ENCODE data around the gene CELF6.

Gene CELF6

DNA sequence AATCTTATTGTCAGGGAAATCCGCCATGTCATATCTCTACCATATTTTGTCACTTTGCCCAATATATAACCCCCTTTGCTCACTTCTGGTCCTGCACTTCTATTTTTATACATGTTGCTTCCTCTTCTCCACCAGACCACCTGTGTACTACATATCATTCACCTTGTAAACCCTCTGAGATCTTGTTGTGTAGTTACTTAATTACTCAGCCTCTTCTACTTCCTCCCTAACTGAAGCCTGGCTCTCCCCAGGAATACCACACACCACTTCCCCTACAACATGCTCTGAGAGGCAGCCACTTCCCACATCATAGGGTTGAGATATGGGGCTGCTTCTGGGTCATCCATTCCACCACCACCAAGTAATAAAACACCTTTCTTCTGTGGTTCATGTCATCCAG lies 45.9 kb upstream of the CELF6 start:
- no peak for TF ChIP-seq OSR1 (CRISPR knock-in tag; IDR thresholded peaks at IDR 0.05)
- TF ChIP-seq, protein P1, sequence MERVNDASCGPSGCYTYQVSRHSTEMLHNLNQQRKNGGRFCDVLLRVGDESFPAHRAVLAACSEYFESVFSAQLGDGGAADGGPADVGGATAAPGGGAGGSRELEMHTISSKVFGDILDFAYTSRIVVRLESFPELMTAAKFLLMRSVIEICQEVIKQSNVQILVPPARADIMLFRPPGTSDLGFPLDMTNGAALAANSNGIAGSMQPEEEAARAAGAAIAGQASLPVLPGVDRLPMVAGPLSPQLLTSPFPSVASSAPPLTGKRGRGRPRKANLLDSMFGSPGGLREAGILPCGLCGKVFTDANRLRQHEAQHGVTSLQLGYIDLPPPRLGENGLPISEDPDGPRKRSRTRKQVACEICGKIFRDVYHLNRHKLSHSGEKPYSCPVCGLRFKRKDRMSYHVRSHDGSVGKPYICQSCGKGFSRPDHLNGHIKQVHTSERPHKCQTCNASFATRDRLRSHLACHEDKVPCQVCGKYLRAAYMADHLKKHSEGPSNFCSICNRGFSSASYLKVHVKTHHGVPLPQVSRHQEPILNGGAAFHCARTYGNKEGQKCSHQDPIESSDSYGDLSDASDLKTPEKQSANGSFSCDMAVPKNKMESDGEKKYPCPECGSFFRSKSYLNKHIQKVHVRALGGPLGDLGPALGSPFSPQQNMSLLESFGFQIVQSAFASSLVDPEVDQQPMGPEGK (CRISPR knock-in tag; IDR thresholded peaks at IDR 0.05; ENCODE audit: borderline replicate concordance): no peak
- no peak for TF ChIP-seq ISL1 (CRISPR knock-in tag; IDR thresholded peaks at IDR 0.05)
- TF ChIP-seq SNAI2 (CRISPR knock-in tag; IDR thresholded peaks at IDR 0.05): no peak
- TF ChIP-seq ARNTL (CRISPR knock-in tag; IDR thresholded peaks at IDR 0.05; ENCODE audit: borderline replicate concordance, low read depth): no peak
- TF ChIP-seq ZFP30 (CRISPR knock-in tag; IDR thresholded peaks at IDR 0.05): no peak
- TF ChIP-seq ZFP3 (CRISPR knock-in tag; IDR thresholded peaks at IDR 0.05): no peak
- TF ChIP-seq ZC3H10 (CRISPR knock-in tag; IDR thresholded peaks at IDR 0.05): no peak
- TF ChIP-seq, protein P2, sequence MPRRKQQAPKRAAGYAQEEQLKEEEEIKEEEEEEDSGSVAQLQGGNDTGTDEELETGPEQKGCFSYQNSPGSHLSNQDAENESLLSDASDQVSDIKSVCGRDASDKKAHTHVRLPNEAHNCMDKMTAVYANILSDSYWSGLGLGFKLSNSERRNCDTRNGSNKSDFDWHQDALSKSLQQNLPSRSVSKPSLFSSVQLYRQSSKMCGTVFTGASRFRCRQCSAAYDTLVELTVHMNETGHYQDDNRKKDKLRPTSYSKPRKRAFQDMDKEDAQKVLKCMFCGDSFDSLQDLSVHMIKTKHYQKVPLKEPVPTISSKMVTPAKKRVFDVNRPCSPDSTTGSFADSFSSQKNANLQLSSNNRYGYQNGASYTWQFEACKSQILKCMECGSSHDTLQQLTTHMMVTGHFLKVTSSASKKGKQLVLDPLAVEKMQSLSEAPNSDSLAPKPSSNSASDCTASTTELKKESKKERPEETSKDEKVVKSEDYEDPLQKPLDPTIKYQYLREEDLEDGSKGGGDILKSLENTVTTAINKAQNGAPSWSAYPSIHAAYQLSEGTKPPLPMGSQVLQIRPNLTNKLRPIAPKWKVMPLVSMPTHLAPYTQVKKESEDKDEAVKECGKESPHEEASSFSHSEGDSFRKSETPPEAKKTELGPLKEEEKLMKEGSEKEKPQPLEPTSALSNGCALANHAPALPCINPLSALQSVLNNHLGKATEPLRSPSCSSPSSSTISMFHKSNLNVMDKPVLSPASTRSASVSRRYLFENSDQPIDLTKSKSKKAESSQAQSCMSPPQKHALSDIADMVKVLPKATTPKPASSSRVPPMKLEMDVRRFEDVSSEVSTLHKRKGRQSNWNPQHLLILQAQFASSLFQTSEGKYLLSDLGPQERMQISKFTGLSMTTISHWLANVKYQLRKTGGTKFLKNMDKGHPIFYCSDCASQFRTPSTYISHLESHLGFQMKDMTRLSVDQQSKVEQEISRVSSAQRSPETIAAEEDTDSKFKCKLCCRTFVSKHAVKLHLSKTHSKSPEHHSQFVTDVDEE (CRISPR knock-in tag; IDR thresholded peaks at IDR 0.05): no peak
- TF ChIP-seq PPARA (CRISPR knock-in tag; IDR thresholded peaks at IDR 0.05; ENCODE audit: borderline replicate concordance): no peak
- TF ChIP-seq TCF4 (CRISPR knock-in tag; IDR thresholded peaks at IDR 0.05; ENCODE audit: borderline replicate concordance): no peak
- TF ChIP-seq, protein P3, sequence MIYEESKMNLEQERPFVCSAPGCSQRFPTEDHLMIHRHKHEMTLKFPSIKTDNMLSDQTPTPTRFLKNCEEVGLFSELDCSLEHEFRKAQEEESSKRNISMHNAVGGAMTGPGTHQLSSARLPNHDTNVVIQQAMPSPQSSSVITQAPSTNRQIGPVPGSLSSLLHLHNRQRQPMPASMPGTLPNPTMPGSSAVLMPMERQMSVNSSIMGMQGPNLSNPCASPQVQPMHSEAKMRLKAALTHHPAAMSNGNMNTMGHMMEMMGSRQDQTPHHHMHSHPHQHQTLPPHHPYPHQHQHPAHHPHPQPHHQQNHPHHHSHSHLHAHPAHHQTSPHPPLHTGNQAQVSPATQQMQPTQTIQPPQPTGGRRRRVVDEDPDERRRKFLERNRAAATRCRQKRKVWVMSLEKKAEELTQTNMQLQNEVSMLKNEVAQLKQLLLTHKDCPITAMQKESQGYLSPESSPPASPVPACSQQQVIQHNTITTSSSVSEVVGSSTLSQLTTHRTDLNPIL (CRISPR knock-in tag; IDR thresholded peaks at IDR 0.05; ENCODE audit: low read depth): no peak
- TF ChIP-seq ESRRG (CRISPR knock-in tag; IDR thresholded peaks at IDR 0.05): no peak
- no peak for ATAC-seq

DNA sequence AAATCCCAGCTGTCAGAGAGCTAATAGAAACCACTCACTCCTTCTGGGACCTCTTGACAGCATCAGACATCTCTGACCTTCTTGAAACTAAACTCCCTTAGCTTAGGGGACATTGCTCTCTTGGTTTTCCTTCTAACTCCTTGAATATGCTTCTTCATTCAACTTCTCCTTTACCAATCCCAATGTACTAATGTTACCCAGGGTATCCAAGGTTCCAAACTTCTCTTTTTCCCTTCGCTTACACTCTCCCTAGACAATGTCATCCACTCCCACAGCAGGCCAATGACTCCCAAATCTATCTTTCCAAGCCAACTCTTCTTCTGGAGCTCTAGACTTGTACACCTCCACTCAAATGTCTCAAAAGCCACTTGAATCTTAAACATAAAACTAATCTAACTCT lies 41.2 kb upstream of the CELF6 start:
- ATAC-seq: no peak
- TF ChIP-seq ARNTL (CRISPR knock-in tag; IDR thresholded peaks at IDR 0.05; ENCODE audit: borderline replicate concordance, low read depth) (no peak), GLIS3 (CRISPR knock-in tag; IDR thresholded peaks at IDR 0.05) (no peak), RARB (CRISPR knock-in tag; IDR thresholded peaks at IDR 0.05) (no peak), ZC3H10 (CRISPR knock-in tag; IDR thresholded peaks at IDR 0.05) (no peak), ZNF70 (CRISPR knock-in tag; IDR thresholded peaks at IDR 0.05) (no peak)
- TF ChIP-seq, protein P2 (CRISPR knock-in tag; IDR thresholded peaks at IDR 0.05): no peak
- TF ChIP-seq, protein P4, sequence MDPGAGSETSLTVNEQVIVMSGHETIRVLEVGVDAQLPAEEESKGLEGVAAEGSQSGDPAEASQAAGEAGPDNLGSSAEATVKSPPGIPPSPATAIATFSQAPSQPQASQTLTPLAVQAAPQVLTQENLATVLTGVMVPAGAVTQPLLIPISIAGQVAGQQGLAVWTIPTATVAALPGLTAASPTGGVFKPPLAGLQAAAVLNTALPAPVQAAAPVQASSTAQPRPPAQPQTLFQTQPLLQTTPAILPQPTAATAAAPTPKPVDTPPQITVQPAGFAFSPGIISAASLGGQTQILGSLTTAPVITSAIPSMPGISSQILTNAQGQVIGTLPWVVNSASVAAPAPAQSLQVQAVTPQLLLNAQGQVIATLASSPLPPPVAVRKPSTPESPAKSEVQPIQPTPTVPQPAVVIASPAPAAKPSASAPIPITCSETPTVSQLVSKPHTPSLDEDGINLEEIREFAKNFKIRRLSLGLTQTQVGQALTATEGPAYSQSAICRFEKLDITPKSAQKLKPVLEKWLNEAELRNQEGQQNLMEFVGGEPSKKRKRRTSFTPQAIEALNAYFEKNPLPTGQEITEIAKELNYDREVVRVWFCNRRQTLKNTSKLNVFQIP (CRISPR knock-in tag; IDR thresholded peaks at IDR 0.05; ENCODE audit: borderline replicate concordance, low read depth): no peak

DNA sequence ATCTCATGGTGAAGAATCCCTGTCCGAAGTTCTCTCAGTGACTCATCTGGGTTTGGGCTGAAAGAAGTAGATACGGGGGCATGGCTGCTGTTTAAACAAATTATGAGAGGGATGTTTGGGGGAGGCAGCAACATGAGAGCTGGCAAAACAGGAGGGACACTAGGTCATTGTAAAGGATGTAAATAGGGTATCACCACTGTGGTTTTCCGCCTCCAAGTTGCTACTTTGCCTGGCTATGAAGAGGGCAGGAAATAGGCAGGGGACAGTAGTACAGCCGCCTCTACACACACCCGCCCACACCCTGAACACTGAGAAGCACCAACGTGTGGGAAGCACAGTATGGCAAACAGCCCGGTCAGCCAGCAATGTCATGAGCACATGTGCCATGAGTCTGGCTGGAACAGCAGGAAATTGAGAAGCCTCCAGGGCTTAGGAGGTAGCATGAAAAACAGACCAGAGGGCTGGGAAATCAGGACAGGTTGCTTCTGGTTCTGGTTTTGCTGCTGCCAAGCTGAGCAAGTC lies 38.8 kb upstream of the CELF6 start:
- ATAC-seq: peak; percentile 67
- TF ChIP-seq ESRRG (CRISPR knock-in tag; IDR thresholded peaks at IDR 0.05) (no peak), ZFP3 (CRISPR knock-in tag; IDR thresholded peaks at IDR 0.05) (no peak), ISL1 (CRISPR knock-in tag; IDR thresholded peaks at IDR 0.05) (no peak), CSDC2 (CRISPR knock-in tag; IDR thresholded peaks at IDR 0.05) (no peak), ZFP30 (CRISPR knock-in tag; IDR thresholded peaks at IDR 0.05) (no peak), BACH2 (CRISPR knock-in tag; IDR thresholded peaks at IDR 0.05; ENCODE audit: borderline replicate concordance) (no peak), OSR1 (CRISPR knock-in tag; IDR thresholded peaks at IDR 0.05) (no peak), ARNTL (CRISPR knock-in tag; IDR thresholded peaks at IDR 0.05; ENCODE audit: borderline replicate concordance, low read depth) (no peak), GLIS3 (CRISPR knock-in tag; IDR thresholded peaks at IDR 0.05) (no peak), ZNF8 (CRISPR knock-in tag; IDR thresholded peaks at IDR 0.05) (no peak)
- TF ChIP-seq, protein P1 (CRISPR knock-in tag; IDR thresholded peaks at IDR 0.05; ENCODE audit: borderline replicate concordance): no peak
- TF ChIP-seq, protein P3 (CRISPR knock-in tag; IDR thresholded peaks at IDR 0.05; ENCODE audit: low read depth): no peak
